ENCODE results near the gene ITIH3. TPM values are rescaled to one million over a fixed set of nuclear protein-coding genes. Genes with fewer than 3 reads are reported as not detected.

The ITIH3 gene
- total RNA-seq, 4 donors from 2014 or later: 0.18 to 5.6 (median 1.2) TPM

DNA sequence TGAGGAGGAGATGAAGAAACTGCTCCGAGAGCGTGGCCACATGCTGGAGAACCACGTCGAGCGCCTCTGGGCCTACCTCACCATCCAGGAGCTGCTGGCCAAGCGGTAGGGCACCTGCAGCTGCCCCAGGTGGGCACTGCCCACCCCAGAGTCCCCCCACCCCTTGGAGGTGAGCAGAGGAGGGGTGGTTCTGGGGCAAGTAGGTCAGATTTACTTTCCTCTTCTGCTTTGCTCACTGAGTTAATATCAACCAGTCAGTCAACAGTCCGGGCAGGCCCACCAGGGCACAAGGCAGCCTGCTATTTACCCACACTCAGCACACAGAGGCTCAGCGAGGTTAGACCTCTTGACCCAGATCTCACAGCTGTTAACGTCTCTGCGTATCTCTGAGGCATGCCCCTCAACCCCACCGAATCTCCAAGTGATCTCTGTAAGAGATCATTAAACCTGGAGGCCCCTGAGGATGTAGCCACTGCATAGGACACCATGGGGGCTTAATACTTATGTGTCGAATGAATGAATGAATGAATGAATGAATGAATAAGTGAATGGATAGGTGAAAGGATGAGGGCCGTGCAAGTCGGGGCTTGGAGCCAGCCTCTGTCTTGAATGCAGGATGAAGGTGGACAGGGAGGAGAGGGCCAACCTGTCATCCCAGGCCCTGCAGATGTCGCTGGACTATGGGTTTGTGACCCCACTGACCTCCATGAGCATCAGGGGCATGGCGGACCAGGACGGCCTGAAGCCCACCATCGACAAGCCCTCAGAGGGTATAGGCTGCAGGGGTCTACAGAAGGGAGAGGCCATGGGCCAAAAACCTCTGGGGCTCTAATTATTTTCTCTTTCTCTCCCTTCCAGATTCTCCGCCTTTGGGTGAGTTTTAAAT lies 8.0 kb upstream of the ITIH3 start:
- DNase-seq (ENCODE audit: low spot score in 2 of 2): peak in 1 of 2 donors; percentile 40
- no peak for TF ChIP-seq EP300 (IDR thresholded peaks at IDR 0.05)
- no peak for TF ChIP-seq POLR2A (IDR thresholded peaks at IDR 0.05)
- TF ChIP-seq CTCF (IDR thresholded peaks at IDR 0.05): no peak
- TF ChIP-seq POLR2AphosphoS5 (IDR thresholded peaks at IDR 0.05): no peak
- Histone ChIP-seq H3K4me3 (no peak overlapping the region), H3K4me1 (peaks cover 3% of the 10 kb centered on the region), H3K27me3 (peaks cover 3% of the 10 kb centered on the region), H3K36me3 (no peaks in the 10 kb centered on the region), H3K9me3 (no peaks in the 10 kb centered on the region), H3K27ac (no peak overlapping the region)
- WGBS: 91% methylated on average over 16 of the region's 19 CpGs

- Histone ChIP-seq H3K36me3 (no peaks in the 10 kb centered on the region), H3K27me3 (peaks cover 3% of the 10 kb centered on the region), H3K9me3 (no peaks in the 10 kb centered on the region), H3K4me1 (peaks cover 3% of the 10 kb centered on the region), H3K4me3 (no peak overlapping the region), H3K27ac (no peak overlapping the region)
- DNase-seq (ENCODE audit: low spot score in 2 of 2): peak in 1 of 2 donors; percentile 43
- 87% methylated on average over 11 of the region's 11 CpGs for WGBS
- no peak for TF ChIP-seq EP300 (IDR thresholded peaks at IDR 0.05)
- TF ChIP-seq POLR2AphosphoS5 (IDR thresholded peaks at IDR 0.05): no peak
- no peak for TF ChIP-seq CTCF (IDR thresholded peaks at IDR 0.05)
- TF ChIP-seq POLR2A (IDR thresholded peaks at IDR 0.05): no peak
These were observed 7.3 kb upstream of the ITIH3 start for GRCh38 chr3:52787246-52787645.

DNA sequence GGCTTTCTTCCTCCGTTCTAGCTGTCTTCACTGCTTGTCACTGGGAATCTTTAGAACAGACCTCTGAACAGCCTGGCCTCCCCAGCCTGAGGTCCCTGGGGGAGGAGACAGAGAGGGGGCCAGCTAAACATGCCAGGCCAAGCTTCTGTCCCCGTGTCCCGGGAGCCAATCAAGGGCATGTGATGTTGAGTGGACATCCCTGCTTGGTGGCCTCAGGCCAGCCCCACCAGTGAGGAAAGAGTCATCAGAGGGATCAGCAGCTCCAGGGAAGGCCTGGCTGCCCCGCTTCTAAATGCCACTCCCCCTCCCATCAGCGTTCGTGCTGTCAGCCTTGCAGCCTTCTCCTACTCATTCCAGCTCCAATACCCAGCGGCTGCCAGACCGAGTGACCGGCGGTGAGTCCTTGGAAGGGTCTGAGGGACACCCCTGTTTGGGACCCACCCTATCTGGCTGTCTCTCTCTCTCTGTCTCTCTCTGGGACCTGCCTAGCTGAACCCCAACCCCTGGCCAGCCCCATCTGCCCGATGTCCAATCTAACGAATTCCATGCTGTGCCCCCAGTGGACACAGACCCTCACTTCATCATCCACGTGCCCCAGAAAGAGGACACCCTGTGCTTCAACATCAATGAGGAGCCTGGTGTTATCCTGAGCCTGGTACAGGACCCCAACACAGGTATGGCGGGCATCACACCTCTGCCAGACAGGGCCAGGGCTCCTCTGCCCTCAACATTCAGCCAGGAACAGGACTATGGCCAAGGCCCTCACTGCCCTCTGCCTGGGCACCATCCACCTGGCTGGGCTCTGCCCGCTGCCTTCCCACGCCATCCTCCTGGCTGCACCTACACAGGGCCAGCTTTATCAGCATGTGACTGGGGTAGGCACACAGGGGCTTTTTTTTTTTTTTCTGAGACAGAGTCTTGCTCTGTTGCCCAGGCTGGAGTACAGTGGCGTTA lies 6.6 kb upstream of the ITIH3 start:
- H3K4me3 ChIP-seq: no peak overlapping the region
- 76% methylated on average over 16 of the region's 17 CpGs for WGBS
- no peaks in the 10 kb centered on the region for H3K27me3 ChIP-seq
- no peak overlapping the region for H3K27ac ChIP-seq
- no peaks in the 10 kb centered on the region for H3K9me3 ChIP-seq
- H3K4me1 ChIP-seq: peaks cover 6% of the 10 kb centered on the region
- TF ChIP-seq EP300 (IDR thresholded peaks at IDR 0.05) (no peak), CTCF (IDR thresholded peaks at IDR 0.05) (no peak), POLR2AphosphoS5 (IDR thresholded peaks at IDR 0.05) (no peak), POLR2A (IDR thresholded peaks at IDR 0.05) (no peak)
- H3K36me3 ChIP-seq: no peaks in the 10 kb centered on the region
- DNase-seq (ENCODE audit: low spot score in 2 of 2): peak in 1 of 2 donors; percentile 73

DNA sequence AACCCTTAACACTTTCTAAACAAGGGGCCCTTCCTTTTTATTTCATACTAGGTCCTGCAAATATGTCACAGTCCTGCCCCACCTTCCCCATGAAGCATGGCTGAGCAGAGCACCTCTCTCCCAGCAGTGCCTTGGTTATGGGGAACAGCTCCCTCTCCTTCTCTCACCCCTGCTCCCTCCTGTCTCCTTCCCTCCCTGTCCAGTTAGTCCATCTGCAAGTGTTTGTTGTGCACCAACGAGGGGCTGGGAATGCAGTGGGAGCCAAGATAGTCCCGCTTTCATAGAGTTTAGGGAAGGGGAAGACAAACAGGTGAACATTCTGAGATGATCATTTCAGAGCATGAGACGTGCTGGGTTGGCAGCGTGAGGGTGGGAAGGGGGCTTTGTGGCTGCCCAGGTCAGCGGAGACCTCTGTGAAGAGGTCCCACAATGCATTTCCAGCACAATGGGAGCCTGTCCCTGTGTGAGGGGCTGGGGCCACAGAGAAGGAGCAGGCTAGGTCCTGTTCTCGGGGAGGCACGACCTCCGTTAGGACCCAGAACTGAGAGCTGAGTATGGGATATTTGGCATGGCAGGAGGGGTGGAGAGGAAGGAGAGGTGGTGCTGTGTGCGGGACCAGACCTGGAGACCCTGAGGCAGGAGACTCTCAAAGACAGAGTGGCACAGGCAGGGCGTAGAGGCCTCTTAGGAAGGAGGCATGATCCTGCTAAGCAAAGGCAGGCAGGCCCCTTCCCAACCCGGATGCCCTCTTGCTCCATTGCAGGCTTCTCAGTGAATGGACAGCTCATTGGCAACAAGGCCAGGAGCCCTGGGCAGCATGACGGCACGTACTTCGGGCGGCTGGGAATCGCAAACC lies 5.5 kb upstream of the ITIH3 start:
- Histone ChIP-seq H3K4me3 (no peak overlapping the region), H3K4me1 (peaks cover 11% of the 10 kb centered on the region), H3K27ac (no peak overlapping the region), H3K27me3 (no peaks in the 10 kb centered on the region), H3K36me3 (no peaks in the 10 kb centered on the region), H3K9me3 (no peaks in the 10 kb centered on the region)
- TF ChIP-seq POLR2A (IDR thresholded peaks at IDR 0.05) (no peak), CTCF (IDR thresholded peaks at IDR 0.05) (no peak), POLR2AphosphoS5 (IDR thresholded peaks at IDR 0.05) (no peak)
- WGBS: 83% methylated on average over 16 of the region's 16 CpGs
- DNase-seq (ENCODE audit: low spot score in 2 of 2): no peak

Measured in suprapubic skin (tissue), 4 donors.